ENCODE measurements around the gene GLB1L2.

The GLB1L2 gene

GRCh38 chr11:134401825-134402809 lies 70.3 kb downstream of the GLB1L2 start:
- ATAC-seq (ENCODE audit: insufficient read depth, low read depth) = no peak
- H3K9me3 ChIP-seq (ENCODE audit: insufficient read depth, low read length, severe bottlenecking) = no peaks in the 10 kb centered on the region

GRCh38 chr11:134402910-134403309 lies 71.1 kb downstream of the GLB1L2 start:
- H3K4me1 ChIP-seq (ENCODE audit: insufficient read depth, low read length) = no peaks in the 10 kb centered on the region
- no peaks in the 10 kb centered on the region for H3K36me3 ChIP-seq (ENCODE audit: insufficient read depth, low read length)
- H3K79me2 ChIP-seq (ENCODE audit: insufficient read depth, low read length) = no peaks in the 10 kb centered on the region
- no peak for DNase-seq
- H3K4me3 ChIP-seq (ENCODE audit: low read depth in 1 of 2, low read length in 2 of 2) = no peak overlapping the region
- no peak overlapping the region for H3K9ac ChIP-seq (ENCODE audit: low read depth, low read length)
- no peaks in the 10 kb centered on the region for H3K9me3 ChIP-seq (ENCODE audit: insufficient read depth, low read length, severe bottlenecking)
- TF ChIP-seq CTCF (IDR thresholded peaks at IDR 0.05; ENCODE audit: borderline replicate concordance, extremely low read depth, low read length, poor library complexity, severe bottlenecking) (no peak), EZH2 (IDR thresholded peaks at IDR 0.05; ENCODE audit: borderline replicate concordance, low read depth, low read length, severe bottlenecking) (no peak)
- H3K27ac ChIP-seq (ENCODE audit: low read length) = no peak overlapping the region
- H3K4me2 ChIP-seq (ENCODE audit: insufficient read depth, low read length) = no peak overlapping the region
- no peak overlapping the region for H2AFZ ChIP-seq (ENCODE audit: low read depth, low read length)
- H3K27me3 ChIP-seq (ENCODE audit: insufficient read depth, low read length, poor library complexity) = no peaks in the 10 kb centered on the region
- H4K20me1 ChIP-seq (ENCODE audit: insufficient read depth, low read length) = no peaks in the 10 kb centered on the region
- no peak for ATAC-seq (ENCODE audit: insufficient read depth, low read depth)

More at GRCh38 chr11:134401825-134402809, 70.3 kb downstream of the GLB1L2 start:
- Histone ChIP-seq H3K27ac (ENCODE audit: low read length) (no peak overlapping the region), H3K27me3 (ENCODE audit: insufficient read depth, low read length, poor library complexity) (no peaks in the 10 kb centered on the region), H3K4me3 (ENCODE audit: low read depth in 1 of 2, low read length in 2 of 2) (no peak overlapping the region), H3K9ac (ENCODE audit: low read depth, low read length) (no peak overlapping the region), H3K4me1 (ENCODE audit: insufficient read depth, low read length) (no peaks in the 10 kb centered on the region), H3K79me2 (ENCODE audit: insufficient read depth, low read length) (no peaks in the 10 kb centered on the region), H2AFZ (ENCODE audit: low read depth, low read length) (no peak overlapping the region), H3K4me2 (ENCODE audit: insufficient read depth, low read length) (no peak overlapping the region), H4K20me1 (ENCODE audit: insufficient read depth, low read length) (no peaks in the 10 kb centered on the region), H3K36me3 (ENCODE audit: insufficient read depth, low read length) (no peaks in the 10 kb centered on the region)
- DNase-seq = no peak
- TF ChIP-seq EZH2 (IDR thresholded peaks at IDR 0.05; ENCODE audit: borderline replicate concordance, low read depth, low read length, severe bottlenecking) (no peak), CTCF (IDR thresholded peaks at IDR 0.05; ENCODE audit: borderline replicate concordance, extremely low read depth, low read length, poor library complexity, severe bottlenecking) (no peak)

DNA sequence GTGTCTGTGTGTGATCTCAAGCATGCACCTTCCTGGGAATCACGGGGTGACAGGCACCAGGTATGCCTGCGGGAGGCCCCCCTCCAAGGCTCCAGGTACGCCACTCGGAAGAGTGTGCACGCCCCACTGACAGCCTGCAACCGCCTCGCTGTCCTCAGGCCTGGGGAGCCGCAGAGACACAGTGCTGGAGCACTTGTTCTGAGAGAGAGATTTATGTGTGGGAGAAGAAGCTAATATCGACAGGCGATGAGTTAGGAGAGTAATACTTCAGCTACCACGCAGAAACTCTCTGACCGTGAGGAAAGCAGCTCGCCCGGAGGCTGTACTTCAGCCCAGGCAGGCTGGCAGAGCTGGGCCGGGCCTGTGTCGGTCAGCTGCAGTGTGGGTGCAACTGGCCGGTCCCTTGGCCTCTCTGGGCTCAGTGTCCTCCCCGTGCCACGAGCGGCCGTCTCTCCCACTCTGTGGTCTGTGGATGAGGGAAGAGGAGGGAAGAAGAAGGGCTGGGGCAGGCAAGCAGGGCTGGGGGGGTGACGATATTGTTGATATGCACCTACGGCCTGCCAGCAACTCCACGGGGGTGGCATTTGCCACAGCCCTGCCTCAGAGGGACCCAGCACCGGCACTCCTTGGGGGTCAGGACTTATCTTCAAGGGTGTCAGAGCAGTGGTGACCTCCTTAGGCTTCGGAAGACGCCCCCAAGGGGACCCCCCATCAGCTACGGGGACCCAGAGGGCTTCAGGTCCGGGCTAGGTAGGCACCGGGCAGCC lies 73.0 kb downstream of the GLB1L2 start:
- no peak for ATAC-seq (ENCODE audit: insufficient read depth, low read depth)
- Histone ChIP-seq H3K36me3 (ENCODE audit: insufficient read depth, low read length) (no peaks in the 10 kb centered on the region), H3K79me2 (ENCODE audit: insufficient read depth, low read length) (no peaks in the 10 kb centered on the region), H3K4me3 (ENCODE audit: low read depth in 1 of 2, low read length in 2 of 2) (no peak overlapping the region), H3K27me3 (ENCODE audit: insufficient read depth, low read length, poor library complexity) (peaks cover 8% of the 10 kb centered on the region), H2AFZ (ENCODE audit: low read depth, low read length) (no peak overlapping the region), H3K27ac (ENCODE audit: low read length) (no peak overlapping the region), H3K4me1 (ENCODE audit: insufficient read depth, low read length) (no peaks in the 10 kb centered on the region), H4K20me1 (ENCODE audit: insufficient read depth, low read length) (peaks cover 3% of the 10 kb centered on the region; the same call in 1 of the 2 replicates), H3K4me2 (ENCODE audit: insufficient read depth, low read length) (no peak overlapping the region), H3K9ac (ENCODE audit: low read depth, low read length) (no peak overlapping the region), H3K9me3 (ENCODE audit: insufficient read depth, low read length, severe bottlenecking) (no peaks in the 10 kb centered on the region)
- no peak for DNase-seq
- no peak for TF ChIP-seq EZH2 (IDR thresholded peaks at IDR 0.05; ENCODE audit: borderline replicate concordance, low read depth, low read length, severe bottlenecking)
- TF ChIP-seq CTCF (IDR thresholded peaks at IDR 0.05; ENCODE audit: borderline replicate concordance, extremely low read depth, low read length, poor library complexity, severe bottlenecking) = no peak

Measured in DND-41 (cell line).